Measurements from ENCODE around the gene FTSJ3. TPM values are rescaled to one million over a fixed set of nuclear protein-coding genes. Genes with fewer than 3 reads are reported as not detected.

The FTSJ3 gene
- total and polyA plus RNA-seq, 2 donors (not counting 1 experiment from before 2014, with no cell fraction given) = 37.8 to 61.8 TPM

DNA sequence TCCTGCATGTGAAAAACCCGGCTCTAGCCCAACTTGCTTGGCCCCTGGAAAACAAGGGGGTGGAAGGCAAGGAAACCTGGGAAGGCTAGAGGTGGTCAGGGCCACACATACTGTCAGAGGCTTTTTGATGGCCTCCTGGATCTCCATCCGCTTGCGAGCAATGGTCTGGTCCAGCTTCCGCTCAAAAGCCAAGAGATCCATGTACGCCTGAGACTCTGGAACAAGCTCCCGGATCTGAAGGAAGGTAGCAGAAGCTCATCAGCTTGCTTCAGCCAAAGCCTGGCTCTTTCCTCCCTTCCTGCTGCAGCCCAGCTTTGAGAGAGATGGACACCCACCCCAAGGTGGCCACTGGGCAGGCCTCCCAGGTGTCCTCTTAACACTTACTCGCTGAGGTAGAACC lies 9.3 kb upstream of the FTSJ3 start:
- no peak for DNase-seq (ENCODE audit: low read depth in 2 of 2)
- Histone ChIP-seq H2AFZ (ENCODE audit: low read length) (no peak overlapping the region), H3K36me3 (ENCODE audit: control insufficient read depth, insufficient read depth, low read length) (peaks cover 22% of the 10 kb centered on the region), H3K9ac (ENCODE audit: insufficient read depth, low read length) (no peak overlapping the region), H3K79me2 (ENCODE audit: control insufficient read depth, insufficient read depth, low read length) (peaks cover 46% of the 10 kb centered on the region), H4K20me1 (ENCODE audit: control insufficient read depth, extremely low read depth, insufficient read depth, low read length) (no peaks in the 10 kb centered on the region), H3K27ac (ENCODE audit: insufficient read depth, low read length) (no peak overlapping the region), H3K4me1 (ENCODE audit: control insufficient read depth, extremely low read depth, insufficient read depth, low read length) (peaks cover 17% of the 10 kb centered on the region), H3K4me2 (ENCODE audit: extremely low read depth, insufficient read depth, low read length) (no peak overlapping the region), H3K9me3 (ENCODE audit: control insufficient read depth, insufficient read depth, low read depth, low read length) (no peaks in the 10 kb centered on the region), H3K4me3 (replicated peaks in 1 of 4; ENCODE audit: control extremely low read depth in 1 of 4, insufficient read depth in 1 of 4, low read depth in 3 of 4, low read length in 4 of 4) (no peak overlapping the region), H3K27me3 (ENCODE audit: control insufficient read depth, insufficient read depth, low read length) (no peaks in the 10 kb centered on the region)
- TF ChIP-seq EZH2 (IDR thresholded peaks at IDR 0.05; ENCODE audit: low read length, missing control alignments) (no peak), CTCF (conservative IDR thresholded peaks at IDR 0.05 in 1 of 2, IDR thresholded peaks at IDR 0.05 in 1 of 2; ENCODE audit: low read depth in 1 of 2, low read length in 2 of 2) (no peak)

DNA sequence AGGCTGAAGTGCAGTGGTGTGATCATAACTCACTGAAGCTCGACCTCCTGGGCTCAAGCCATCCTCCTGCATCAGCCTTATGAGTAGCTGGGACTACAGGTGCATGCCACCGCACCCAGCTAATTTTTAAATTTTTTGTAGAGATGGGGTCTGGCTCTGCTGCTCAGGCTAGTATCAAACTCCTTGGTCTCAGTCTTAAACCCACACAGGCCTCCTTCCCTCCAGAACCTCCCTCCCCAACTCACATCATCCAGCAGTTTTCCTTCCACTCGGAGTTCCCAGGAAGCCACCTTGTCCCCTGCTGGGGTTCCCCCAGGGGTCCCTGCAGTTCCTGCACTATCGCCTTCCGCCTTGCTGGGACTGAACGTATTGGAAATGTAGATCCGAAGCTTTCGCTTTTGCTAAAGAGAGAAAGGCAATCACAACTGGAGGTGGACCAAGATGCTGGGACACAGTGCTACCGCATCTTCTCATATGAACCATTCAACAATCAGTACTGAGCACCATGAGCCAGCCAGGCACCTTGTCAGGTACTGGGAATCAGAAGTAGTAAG lies 7.8 kb upstream of the FTSJ3 start:
- Histone ChIP-seq H4K20me1 (ENCODE audit: control insufficient read depth, extremely low read depth, insufficient read depth, low read length) (no peaks in the 10 kb centered on the region), H3K4me1 (ENCODE audit: control insufficient read depth, extremely low read depth, insufficient read depth, low read length) (peaks cover 10% of the 10 kb centered on the region), H3K4me3 (replicated peaks in 1 of 4; ENCODE audit: control extremely low read depth in 1 of 4, insufficient read depth in 1 of 4, low read depth in 3 of 4, low read length in 4 of 4) (no peak overlapping the region), H3K9ac (ENCODE audit: insufficient read depth, low read length) (no peak overlapping the region), H2AFZ (ENCODE audit: low read length) (no peak overlapping the region), H3K36me3 (ENCODE audit: control insufficient read depth, insufficient read depth, low read length) (peaks cover 35% of the 10 kb centered on the region), H3K79me2 (ENCODE audit: control insufficient read depth, insufficient read depth, low read length) (peaks cover 32% of the 10 kb centered on the region), H3K27me3 (ENCODE audit: control insufficient read depth, insufficient read depth, low read length) (no peaks in the 10 kb centered on the region), H3K27ac (ENCODE audit: insufficient read depth, low read length) (no peak overlapping the region), H3K9me3 (ENCODE audit: control insufficient read depth, insufficient read depth, low read depth, low read length) (no peaks in the 10 kb centered on the region), H3K4me2 (ENCODE audit: extremely low read depth, insufficient read depth, low read length) (no peak overlapping the region)
- DNase-seq (ENCODE audit: low read depth in 2 of 2) = no peak
- TF ChIP-seq EZH2 (IDR thresholded peaks at IDR 0.05; ENCODE audit: low read length, missing control alignments) (no peak), CTCF (conservative IDR thresholded peaks at IDR 0.05 in 1 of 2, IDR thresholded peaks at IDR 0.05 in 1 of 2; ENCODE audit: low read depth in 1 of 2, low read length in 2 of 2) (no peak)

GRCh38 chr17:63834431-63835166 lies 7.1 kb upstream of the FTSJ3 start:
- DNase-seq (ENCODE audit: low read depth in 2 of 2) = peak; percentile 80 to 82
- no peaks in the 10 kb centered on the region for H4K20me1 ChIP-seq (ENCODE audit: control insufficient read depth, extremely low read depth, insufficient read depth, low read length)
- no peak overlapping the region for H3K4me2 ChIP-seq (ENCODE audit: extremely low read depth, insufficient read depth, low read length)
- H3K27me3 ChIP-seq (ENCODE audit: control insufficient read depth, insufficient read depth, low read length) = no peaks in the 10 kb centered on the region
- no peak overlapping the region for H3K27ac ChIP-seq (ENCODE audit: insufficient read depth, low read length)
- H3K4me1 ChIP-seq (ENCODE audit: control insufficient read depth, extremely low read depth, insufficient read depth, low read length) = peaks cover 9% of the 10 kb centered on the region
- no peak overlapping the region for H3K9ac ChIP-seq (ENCODE audit: insufficient read depth, low read length)
- H2AFZ ChIP-seq (ENCODE audit: low read length) = no peak overlapping the region
- H3K36me3 ChIP-seq (ENCODE audit: control insufficient read depth, insufficient read depth, low read length) = peaks cover 40% of the 10 kb centered on the region
- peak; percentile 50 to 68 for TF ChIP-seq CTCF (conservative IDR thresholded peaks at IDR 0.05 in 1 of 2, IDR thresholded peaks at IDR 0.05 in 1 of 2; ENCODE audit: low read depth in 1 of 2, low read length in 2 of 2)
- TF ChIP-seq EZH2 (IDR thresholded peaks at IDR 0.05; ENCODE audit: low read length, missing control alignments) = no peak
- peaks cover 33% of the 10 kb centered on the region for H3K79me2 ChIP-seq (ENCODE audit: control insufficient read depth, insufficient read depth, low read length)
- no peak overlapping the region for H3K4me3 ChIP-seq (replicated peaks in 1 of 4; ENCODE audit: control extremely low read depth in 1 of 4, insufficient read depth in 1 of 4, low read depth in 3 of 4, low read length in 4 of 4)
- H3K9me3 ChIP-seq (ENCODE audit: control insufficient read depth, insufficient read depth, low read depth, low read length) = no peaks in the 10 kb centered on the region
